Measurements from ENCODE around the gene IGLON5.

IGLON5 gene

DNA sequence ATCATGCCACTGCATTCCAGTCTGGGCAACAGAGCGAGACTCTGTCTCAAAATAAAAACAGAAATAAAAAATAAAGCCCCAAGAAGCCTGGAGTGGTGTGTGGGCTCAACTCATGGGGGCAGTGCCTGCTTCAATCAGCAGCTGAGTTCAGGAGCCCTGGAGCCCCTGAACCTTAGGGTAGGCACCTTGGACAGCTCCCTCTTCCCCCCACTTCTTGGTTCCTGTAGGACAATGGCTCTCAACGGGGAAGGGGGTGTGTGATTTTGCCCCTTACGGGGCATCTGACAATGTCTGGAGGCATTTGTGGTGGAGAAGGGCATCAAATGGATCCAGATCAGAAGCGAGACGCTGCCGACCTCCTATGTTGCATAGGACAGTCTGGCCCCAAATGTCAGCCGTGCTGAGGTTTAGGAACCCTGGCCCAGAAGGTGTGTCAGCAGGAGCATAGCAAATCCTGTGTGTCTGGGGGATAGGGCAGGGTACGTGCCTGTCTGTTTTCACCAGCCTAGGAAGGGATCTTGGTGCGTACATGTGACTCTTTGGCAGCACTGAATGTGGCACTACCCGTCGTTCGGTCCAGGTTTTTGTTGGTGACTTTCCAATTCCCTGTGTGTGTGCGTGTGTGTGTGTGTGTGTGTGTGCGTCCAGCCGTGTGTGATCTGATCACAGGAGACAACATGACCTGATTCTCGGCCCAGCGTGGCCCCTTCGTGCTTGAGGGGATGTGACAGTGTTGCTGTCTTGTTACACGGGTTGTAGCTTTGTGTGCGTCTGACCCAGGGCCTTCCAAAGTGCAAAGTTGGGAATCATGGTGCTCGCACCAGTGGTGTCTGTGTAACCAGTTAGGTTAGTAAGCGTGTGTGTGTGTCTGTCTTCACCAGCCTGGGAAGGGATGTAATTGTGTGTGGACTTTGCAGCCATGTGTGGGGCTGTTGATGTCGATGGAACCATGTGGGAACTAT, 7.5 kb downstream of the IGLON5 start:
- no peak for DNase-seq

DNA sequence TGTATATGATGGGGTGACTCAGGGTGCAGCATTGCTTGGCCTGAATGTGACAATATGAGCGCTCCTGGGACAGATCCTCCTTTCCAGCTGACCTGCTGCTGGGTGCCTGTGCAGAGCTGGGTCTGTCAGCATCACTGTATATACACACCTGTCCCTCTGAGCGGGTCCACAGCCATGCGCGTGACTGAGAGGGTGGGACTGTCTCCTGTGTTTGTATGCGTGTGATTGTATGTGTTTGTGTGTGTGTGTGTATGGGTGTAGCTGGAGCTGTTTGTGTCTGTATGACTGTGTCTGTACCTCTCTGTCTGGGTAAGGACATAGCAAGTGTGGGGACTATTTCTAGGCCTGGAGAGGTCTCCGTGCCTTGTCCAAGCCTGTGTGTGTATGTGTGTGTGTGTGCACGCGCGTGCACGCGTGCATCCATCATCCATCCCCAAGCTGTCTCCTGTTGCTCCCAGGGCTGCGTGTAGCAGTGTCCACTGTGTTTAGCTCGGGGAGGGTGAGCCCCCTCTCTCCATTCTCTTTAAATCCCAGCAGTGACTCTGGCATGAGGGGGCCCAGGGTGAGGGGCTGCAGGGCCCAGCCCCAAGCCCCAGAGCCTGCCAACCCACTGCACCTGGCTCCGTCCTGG, 8.3 kb downstream of the IGLON5 start:
- DNase-seq, result no peak

DNA sequence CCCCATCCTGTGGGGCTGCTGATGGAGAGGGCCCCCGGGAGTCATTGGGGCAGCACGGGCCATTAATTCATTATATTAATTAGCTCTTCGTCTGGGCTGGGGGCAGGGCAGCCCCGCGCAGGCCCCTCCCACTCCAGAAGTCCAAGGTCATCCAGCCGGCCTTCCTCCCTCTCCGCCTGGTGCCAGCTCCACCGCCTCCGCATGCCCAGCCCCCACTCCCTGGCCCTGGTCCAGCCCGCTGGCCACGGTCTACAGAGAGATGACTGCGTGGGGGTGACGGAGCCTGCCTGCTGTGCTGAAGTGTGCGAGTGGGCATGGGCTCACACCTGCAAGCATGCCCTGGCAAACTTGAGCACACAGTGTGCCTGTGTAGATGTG, 8.8 kb downstream of the IGLON5 start:
- DNase-seq, result no peak

DNA sequence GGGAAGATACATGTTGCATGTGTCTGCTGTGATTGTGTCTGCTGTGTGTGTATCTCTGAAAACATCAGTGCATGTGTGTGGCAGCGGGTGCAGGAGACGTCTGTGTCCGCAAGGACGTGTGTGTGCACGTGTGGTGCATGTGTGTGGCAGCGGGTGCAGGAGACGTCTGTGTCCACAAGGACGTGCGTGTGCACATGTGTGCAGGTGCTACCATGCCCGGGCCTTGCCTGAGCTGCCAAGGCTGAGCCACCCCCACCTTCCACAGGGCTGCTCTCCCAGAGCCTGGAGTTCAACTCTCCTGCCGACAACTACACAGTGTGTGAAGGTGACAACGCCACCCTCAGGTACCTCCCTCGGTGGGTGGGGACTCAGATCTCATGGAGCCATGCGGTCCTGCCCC, 10.4 kb downstream of the IGLON5 start:
- no peak for DNase-seq

DNA sequence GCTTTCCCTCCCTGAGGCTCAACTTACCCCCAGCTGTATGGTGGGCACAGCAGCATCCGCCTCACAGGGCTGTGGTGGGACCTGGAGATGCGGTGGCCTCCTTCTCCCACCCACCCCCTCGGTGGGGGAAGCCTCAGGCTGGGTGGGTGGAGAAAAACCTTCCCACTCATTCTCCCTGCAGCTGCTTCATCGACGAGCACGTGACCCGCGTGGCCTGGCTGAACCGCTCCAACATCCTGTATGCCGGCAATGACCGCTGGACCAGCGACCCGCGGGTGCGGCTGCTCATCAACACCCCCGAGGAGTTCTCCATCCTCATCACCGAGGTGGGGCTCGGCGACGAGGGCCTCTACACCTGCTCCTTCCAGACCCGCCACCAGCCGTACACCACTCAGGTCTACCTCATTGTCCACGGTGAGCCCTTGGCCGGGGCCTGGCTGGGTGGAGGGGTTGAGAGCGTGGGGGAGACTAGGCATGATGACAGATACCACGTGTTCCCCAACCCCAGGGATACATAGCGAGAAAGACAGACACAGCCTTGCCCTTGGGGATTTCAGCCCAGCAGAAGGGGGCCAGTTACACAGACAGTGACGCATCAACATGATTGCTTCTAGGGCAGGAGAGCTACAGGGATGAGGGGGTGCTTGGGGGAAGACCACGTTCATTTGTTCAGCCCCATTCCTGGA, 12.2 kb downstream of the IGLON5 start:
- no peak for DNase-seq

DNA sequence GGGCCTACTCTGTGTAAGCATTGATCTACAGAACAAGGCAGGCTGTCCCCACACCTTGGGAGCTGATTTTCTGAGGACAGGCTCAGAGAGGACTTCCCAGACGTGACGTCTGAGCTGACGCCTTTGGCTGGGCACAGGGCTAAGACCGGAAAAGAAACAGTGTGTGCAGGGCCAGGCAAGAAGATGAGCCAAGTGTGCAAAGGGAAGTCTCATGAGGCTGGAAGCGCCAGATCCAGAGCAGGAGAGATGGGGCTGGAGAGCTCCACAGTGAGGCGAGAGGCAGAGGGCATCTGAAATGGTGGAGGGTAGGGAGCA, 12.7 kb downstream of the IGLON5 start:
- DNase-seq, result no peak

DNA sequence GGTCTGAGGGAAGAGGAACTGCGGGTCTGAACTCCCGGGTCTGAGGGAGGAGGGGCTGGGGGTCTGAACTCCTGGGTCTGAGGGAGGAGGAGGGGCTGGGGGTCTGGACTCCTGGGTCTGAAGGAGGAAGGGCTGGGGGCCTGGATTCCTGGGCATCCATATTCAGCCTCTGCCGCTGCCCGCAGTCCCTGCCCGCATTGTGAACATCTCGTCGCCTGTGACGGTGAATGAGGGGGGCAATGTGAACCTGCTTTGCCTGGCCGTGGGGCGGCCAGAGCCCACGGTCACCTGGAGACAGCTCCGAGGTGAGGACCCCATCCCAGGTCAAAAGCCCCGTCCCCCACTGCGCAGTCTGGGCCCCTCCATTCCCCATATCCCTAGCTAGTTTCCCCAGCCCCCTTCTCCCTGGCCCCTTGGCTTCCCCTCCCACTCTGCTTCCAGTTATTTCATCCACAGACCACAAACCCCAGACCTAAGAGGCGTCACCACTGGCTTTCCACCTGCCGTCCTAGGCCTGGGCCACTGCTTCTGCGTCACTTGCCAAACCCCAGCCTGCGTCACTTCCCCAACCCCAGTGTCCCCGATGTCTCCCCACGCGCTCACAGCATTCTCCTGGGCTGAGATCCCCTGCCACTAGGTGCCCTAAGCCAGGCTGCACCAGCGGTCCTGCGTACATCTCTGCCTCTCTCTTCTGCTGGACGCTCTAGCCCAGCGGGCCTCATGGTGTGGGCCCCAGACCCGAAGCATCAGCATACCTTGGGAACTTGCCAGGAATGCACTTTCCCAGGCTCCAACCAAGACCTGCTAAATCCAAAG, 13.9 kb downstream of the IGLON5 start:
- DNase-seq, result no peak

DNA sequence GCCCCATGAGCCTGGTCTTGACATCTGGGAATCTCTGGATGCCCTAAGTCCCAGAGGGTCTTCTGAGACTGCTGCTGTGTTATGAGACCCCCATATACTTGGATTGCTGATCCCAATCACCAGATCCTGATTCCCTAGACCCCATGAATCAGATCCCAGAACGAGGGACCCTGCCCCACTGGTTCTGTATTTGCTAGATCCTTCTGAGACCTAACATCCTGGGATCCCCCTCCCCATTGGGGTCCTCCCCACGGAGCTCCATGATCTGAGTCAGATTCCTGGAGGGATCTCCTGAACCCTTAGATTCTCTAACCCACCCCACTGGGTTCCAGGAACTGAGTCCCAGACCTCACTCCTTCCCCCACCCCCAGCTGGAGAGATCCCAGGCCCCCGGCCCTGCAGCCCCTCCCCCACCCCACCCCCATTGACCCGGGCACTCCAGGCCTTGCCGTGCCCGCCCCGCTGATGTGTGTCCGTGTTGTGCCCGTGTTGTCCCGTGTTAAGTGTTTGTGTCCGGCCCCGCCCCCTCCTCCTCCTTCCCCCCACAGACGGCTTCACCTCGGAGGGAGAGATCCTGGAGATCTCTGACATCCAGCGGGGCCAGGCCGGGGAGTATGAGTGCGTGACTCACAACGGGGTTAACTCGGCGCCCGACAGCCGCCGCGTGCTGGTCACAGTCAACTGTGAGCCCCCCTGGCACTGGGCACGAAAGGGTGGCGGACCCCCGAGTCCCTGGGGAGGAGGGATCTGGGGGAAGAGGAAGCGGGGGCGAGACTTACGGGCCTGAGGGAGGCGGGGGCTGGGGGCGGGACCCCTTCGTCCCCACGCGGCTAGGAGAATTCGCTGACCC, 15.0 kb downstream of the IGLON5 start:
- no peak for DNase-seq

DNA sequence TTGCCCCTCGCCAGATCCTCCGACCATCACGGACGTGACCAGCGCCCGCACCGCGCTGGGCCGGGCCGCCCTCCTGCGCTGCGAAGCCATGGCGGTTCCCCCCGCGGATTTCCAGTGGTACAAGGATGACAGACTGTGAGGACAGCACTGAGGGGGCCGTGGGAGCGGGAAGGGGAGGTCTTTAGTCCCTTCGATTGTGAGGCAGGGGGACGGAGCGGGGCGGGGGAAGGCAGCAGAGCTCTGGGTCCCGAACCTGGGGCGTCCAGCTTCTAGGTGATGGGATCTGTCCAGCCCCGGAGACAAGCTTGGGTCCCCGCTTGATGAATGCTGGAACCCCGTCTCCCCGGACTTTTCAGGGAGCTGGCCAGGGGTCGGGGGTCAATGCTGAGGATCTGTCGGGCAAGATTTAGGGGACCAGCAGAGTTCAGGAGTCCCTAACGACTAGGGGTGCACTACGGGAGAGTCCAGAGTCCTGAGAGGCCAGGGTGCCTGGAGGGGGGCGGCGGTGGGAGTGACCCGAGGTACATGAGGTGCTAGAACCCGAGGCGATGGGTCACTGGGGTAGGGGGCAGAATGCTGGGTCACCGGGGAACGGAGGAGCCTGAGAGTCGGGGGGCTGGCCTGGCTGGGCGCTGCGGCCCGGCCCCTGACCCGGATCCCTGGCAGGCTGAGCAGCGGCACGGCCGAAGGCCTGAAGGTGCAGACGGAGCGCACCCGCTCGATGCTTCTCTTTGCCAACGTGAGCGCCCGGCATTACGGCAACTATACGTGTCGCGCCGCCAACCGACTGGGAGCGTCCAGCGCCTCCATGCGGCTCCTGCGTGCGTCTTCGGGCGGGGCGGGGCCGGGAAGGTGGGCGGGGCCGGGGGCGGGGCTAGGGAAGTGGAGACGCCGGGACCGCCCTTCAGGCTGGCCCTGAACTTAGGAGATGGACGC, 15.9 kb downstream of the IGLON5 start:
- no peak for DNase-seq

DNA sequence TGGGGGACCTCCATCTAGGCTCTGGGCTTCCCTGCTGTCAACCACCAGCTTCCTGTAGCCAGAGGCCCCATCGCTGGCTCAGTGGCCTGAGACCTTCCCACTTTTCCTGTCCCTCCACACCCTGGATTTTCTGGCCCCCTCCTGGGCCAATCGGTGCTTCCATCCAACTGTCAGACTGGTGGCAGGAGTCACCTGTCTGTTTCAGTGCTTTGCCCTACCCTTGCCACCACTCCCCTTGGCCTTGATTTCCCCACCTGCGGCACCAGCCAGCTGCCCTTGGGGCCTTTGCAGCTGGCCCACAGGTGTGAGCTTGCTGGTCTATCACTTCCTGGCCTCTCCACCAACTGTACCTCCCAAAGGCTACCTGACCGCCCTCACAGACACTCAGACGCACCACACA, 18.0 kb downstream of the IGLON5 start:
- no peak for DNase-seq

DNA sequence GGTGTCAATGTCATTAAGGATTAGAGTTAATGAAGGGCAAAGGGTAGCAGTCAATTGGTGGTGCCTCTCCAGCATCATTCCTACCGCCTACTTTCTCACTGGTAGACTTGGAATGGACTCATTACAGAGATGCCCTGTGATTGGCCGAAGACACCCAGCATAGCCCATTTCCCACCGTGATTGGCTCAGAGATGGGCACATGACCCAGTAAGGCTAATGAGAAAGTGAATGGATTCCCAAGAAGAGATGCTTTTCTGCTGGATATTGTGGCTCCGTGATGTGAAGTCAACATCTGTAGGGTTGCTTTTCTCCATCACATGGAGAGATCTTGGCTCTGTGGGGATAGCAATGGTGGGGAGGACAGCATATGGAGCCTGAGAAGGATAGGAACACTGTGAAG, 18.9 kb downstream of the IGLON5 start:
- no peak for DNase-seq

DNA sequence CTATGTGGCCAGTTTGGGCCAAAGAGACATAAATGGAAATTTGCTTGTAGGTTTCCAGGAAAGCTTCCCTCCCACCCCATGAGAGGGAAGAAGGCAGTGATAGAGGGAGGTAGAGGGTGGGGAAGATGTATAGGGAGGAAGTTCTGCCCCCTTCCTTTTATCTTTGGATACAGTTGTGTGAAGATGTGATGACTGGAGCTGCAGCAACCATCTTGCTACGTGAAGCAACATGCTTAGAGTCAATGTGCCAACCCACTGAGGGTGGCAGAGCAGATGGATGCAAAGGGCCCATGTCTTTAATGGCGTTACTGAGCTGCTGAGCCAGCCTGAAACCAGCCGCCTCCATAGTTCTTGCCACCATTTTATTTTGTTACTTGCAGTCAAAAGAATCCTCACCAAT, 19.7 kb downstream of the IGLON5 start:
- DNase-seq, result no peak

DNA sequence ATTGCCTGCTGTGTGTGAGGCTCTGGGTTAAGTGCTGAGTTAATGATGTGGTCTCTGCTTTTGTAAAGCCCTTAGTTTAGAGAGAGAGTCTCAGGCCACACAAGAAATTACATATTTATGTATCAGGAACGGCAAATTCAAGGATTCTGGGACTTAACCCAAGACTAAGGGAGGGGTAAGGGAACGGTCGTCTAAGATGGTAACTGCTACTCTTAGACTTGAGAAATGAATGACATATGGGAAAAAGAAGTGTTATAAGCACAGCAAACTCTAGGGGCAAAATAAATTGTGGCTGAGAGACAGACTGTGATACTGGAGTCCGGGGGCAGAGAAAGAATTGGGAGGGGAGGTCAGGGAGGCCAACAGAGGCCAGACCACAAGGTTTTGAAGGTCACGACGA, 20.3 kb downstream of the IGLON5 start:
- DNase-seq, result no peak

DNA sequence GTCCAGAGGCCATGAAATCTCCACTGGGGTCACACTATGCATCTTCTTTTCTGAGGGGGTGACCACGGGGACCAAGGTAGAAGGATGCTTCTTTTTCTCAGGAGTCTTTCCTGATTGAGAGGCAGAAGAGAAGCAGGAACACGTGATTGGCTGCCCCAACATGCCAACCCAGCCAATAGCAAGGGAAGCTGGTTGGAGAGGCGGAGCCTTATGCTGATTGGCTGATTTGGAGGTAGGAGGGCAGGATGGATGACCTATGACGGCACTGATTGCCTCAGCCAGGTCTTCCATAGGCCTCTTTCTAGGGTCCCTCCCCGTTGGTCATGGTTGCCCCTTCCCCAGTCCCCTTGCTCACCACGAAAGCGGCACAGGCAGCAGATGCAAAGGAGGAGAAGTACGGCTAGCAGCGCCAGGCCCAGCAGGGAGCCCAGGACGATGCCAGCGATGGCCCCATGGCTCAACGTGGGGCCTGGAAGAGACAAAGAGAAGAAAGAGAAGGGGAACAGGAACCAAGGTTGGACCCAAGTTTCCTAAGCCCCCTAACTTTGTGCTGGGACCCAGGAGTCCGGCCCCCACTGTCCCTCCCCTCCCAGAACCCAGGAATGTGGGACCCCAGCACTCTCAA, 22.5 kb downstream of the IGLON5 start:
- DNase-seq, result no peak

DNA sequence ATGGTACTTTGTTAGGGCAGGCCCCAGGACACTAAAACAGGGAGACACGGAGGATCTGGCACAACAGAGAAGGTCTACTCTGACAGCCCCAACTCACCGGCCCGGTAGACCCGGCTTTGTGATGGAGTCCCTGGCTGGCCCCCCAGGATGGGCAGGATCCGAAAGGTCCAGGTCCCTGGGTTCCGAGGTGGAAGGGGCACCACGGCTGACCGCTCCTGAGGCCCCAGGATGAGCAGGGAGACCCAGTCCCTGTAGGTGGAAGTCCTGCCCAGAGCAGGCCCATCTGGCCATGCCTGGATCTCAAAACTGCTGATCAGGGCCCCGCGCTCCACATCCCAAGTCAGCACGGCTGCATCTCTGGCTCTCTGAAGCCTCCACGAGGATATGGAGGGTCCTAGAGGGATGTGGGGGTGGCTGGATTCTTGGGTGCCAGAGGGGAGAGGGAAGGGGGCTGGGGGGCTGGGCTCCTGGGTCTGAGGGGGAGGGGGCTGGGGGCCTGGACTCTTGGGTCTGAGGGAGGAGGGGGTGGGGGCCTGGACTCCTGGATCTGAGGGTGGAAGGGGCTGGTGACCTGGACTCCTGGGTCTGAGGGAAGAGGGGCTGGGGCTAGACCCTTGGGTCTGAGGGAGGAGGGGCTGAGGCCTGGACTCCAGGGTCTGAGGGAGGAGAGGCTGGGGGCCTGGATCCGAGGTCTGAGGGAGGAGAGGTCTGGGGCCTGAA, 25.9 kb downstream of the IGLON5 start:
- DNase-seq, result no peak

DNA sequence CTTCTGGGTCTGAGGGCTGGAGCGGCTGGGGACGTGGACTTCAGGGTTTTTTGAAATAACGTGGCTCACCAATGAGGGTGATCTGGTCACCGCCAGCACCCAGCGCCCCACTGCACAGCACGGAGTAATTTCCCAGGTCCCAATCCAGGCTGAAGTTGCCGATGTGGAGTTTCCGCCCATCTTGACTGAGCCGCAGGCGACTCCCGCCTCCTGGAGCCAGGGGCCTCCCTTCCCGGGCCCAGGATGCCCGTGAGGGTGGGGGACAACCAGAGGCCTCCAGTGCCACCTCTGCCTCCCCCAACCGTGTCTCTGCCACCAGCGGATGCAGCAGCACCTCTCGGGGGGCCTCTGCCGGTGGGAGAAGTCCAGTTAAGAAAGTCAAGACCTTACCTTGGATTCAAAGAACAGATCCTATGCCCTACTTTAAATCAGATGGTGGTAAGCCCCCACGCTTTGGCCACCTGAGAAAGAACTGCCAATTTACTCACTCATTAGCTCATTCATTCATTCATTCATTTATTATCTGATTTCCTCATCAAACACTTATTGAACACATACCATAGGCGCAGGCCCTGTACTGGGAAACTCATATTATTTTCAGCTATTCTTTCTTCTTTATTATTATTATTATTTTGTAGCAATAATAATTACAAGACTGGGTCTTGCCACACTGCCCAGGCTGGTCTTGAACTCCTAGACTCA, 26.6 kb downstream of the IGLON5 start:
- no peak for DNase-seq

DNA sequence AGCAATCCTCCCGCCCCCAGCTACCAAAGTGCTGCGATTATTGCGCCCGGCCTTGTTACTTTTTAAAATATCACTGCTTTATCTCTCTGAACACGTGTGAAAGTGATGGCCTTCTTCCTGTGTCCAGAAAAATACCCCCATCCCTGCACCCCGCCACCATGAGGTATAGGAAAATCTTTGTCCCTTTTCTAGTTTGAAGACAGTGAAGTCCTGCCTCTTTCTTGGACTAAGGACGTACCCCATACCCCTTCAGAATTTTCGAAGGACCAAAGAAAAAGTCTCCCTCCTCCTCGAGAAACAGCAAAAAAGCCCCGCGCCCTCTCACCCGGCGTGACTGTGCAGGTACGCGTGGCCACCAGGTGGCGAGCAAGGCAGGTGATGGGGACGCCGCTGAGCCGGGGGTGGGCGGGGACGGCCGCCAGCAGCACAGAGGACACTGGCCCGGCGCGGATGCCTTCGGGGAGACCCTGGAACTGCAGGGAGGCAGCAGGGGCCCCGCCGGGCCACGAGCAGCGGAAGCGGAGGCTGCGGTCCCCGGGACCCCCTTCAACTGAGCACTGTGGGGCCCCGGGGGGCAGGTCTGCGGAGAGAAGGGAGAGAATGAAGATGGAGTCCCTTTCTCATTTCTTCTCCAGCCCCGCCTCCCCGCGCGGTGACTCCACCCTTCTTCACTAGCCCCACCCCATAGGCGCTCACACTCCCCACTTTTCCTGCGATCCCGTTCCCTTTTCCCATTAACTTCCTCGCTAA, 27.3 kb downstream of the IGLON5 start:
- no peak for DNase-seq

DNA sequence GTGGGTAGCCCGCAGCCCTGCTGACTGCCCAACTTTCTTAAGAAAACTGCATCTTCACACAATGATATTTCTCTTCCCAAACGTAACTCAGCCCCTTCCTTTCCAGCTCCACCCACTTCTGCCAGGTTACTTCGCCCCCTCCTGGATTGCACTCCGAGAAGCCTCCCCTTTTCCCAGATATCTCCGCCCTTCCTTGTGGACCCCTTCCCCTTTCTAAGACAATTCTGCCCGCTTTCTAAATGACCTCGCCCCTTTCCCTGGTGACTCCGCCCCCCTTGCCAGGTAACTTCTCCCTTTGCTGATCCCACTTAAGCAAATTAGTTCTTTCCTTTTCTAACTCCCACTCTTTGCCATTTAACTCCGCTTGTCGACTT, 27.9 kb downstream of the IGLON5 start:
- DNase-seq, result no peak
